LNCaP clone FGC (cell line): Measurements from ENCODE around the gene MET.

Experiments
- DNase-seq: peaks from one replicate; pipeline ENCODE4 v3.0.0-alpha.2; 2011; ENCODE audit warnings: low read depth
- H3K4me3 ChIP-seq: 2 replicates; pipeline ENCODE4 v1.5.1; 2011; ENCODE audit warnings: mild to moderate bottlenecking, low read depth, low read length, control low read depth
- TF ChIP-seq, protein P1 (sequence below): IDR thresholded peaks from 2 replicates; pipeline ENCODE4 v1.5.1; 2012; ENCODE audit warnings: mild to moderate bottlenecking; ENCODE audit not compliant: control insufficient read depth, insufficient read depth; ENCODE audit errors: extremely low read depth

The MET gene

DNA sequence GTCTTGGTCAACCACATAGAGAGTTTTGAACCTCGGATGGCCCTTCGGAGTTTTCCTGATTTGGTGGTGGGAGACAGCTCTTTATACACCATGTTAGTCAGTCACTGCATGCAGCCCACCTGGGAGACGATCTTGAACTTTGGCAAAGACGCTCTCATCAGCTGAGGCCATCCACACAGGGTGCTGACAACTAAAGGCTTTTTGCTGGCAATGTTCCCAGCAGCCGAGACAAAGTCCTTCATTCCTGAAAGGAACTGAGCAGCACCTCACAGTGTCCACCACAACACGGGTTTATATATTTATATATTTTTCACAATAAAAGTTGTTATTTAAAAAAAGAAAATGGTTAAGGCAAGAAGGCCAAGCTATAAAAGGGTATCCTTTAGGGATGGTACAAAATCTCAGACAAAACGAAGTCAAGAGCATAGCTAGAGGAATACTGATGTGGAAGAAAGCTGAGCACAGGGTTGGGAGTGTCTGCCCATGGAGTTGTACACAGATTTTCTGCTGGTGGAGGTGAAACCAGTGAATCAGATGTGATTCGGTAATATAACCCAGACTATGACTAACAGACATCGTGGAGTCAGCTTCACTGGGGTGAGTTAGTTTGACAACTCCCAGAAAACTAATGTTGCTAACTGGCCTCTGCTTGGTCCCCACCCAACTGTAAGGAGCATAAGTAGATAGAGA lies 163.0 kb downstream of the MET start:
- no peak for DNase-seq
- TF ChIP-seq, protein P1, sequence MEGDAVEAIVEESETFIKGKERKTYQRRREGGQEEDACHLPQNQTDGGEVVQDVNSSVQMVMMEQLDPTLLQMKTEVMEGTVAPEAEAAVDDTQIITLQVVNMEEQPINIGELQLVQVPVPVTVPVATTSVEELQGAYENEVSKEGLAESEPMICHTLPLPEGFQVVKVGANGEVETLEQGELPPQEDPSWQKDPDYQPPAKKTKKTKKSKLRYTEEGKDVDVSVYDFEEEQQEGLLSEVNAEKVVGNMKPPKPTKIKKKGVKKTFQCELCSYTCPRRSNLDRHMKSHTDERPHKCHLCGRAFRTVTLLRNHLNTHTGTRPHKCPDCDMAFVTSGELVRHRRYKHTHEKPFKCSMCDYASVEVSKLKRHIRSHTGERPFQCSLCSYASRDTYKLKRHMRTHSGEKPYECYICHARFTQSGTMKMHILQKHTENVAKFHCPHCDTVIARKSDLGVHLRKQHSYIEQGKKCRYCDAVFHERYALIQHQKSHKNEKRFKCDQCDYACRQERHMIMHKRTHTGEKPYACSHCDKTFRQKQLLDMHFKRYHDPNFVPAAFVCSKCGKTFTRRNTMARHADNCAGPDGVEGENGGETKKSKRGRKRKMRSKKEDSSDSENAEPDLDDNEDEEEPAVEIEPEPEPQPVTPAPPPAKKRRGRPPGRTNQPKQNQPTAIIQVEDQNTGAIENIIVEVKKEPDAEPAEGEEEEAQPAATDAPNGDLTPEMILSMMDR: no peak

GRCh38 chr7:116836048-116836447 lies 164.1 kb downstream of the MET start:
- TF ChIP-seq, protein P1: no peak
- no peak overlapping the region for H3K4me3 ChIP-seq
- DNase-seq: no peak

More for the DNA sequence above, 163.0 kb downstream of the MET start:
- no peak overlapping the region for H3K4me3 ChIP-seq

- TF ChIP-seq, protein P1: no peak
- no peak for DNase-seq
Observed at GRCh38 chr7:116836911-116837310, 164.9 kb downstream of the MET start.

DNA sequence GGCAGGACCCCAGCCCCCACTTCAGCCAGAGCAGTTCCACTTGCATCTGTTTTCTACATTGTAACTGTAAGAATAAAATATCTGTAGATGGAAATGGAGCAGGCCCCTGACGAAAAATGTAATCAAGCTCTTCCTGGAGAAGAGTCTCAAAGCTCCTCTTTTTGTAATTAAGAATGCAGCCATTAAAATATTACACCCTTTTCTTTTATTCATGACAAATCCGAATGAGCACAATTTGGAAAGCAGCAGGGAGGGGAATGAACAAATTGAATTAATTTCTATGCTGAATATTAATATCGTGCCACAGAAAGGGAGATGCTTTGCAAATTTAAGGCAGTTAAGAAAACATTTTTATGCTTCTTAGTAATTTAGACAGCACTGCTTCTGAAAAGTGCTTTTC lies 165.6 kb downstream of the MET start:
- H3K4me3 ChIP-seq: no peak overlapping the region
- TF ChIP-seq, protein P1: no peak
- DNase-seq: no peak

More at GRCh38 chr7:116836911-116837310, 164.9 kb downstream of the MET start:
- no peak overlapping the region for H3K4me3 ChIP-seq

- no peak for DNase-seq
- TF ChIP-seq, protein P1: no peak
- H3K4me3 ChIP-seq: no peak overlapping the region
Observed at GRCh38 chr7:116840256-116840655, 168.3 kb downstream of the MET start.

GRCh38 chr7:116842371-116842770 lies 170.4 kb downstream of the MET start:
- no peak for DNase-seq
- H3K4me3 ChIP-seq: no peak overlapping the region
- TF ChIP-seq, protein P1: no peak

DNA sequence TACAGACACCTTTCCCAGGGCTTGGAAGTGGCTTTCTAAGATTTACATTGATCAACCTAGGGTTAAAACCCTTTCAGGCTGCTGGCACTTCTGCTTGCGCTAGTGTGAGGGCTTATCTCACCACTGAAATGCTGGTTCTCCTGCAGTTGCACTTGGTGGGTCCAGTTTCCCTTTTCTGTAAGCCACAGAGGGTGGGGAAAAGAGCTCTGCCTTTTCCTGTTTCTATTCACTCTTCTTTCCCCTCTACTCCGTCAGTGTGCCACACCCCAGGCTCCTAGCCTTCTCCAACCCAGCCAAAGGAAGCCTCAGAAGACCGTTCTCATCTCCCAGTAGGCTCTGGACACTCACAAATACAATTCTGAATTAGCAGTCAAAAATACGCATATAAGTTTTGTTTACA lies 171.4 kb downstream of the MET start:
- H3K4me3 ChIP-seq: no peak overlapping the region
- TF ChIP-seq, protein P1: no peak
- DNase-seq: no peak
